HG03039 (cell line): ENCODE data around the gene NIN.

Experiments
- ATAC-seq: cut with Tn5 transposase; IDR thresholded peaks from one replicate; pipeline ENCODE4 v1.9.1; 2021; ENCODE audit warnings: mild to moderate bottlenecking, moderate library complexity; ENCODE audit not compliant: unreplicated experiment

The NIN gene

GRCh38 chr14:50792051-50792477 lies 38.9 kb downstream of the NIN start:
- no peak for ATAC-seq

- no peak for ATAC-seq
These were observed 39.8 kb downstream of the NIN start for GRCh38 chr14:50791201-50791600.

GRCh38 chr14:50790589-50790988 lies 40.4 kb downstream of the NIN start:
- no peak for ATAC-seq

GRCh38 chr14:50786751-50787464 lies 44.1 kb downstream of the NIN start:
- no peak for ATAC-seq

GRCh38 chr14:50785457-50786063 lies 45.4 kb downstream of the NIN start:
- no peak for ATAC-seq

- no peak for ATAC-seq
These were observed 46.1 kb downstream of the NIN start for GRCh38 chr14:50784683-50785456.

- no peak for ATAC-seq
These were observed 47.4 kb downstream of the NIN start for GRCh38 chr14:50783563-50783962.

- no peak for ATAC-seq
These were observed 50.6 kb downstream of the NIN start for GRCh38 chr14:50780393-50780792.

GRCh38 chr14:50778721-50779483 lies 52.1 kb downstream of the NIN start:
- no peak for ATAC-seq

GRCh38 chr14:50776522-50776921 lies 54.4 kb downstream of the NIN start:
- no peak for ATAC-seq

- no peak for ATAC-seq
These were observed 55.6 kb downstream of the NIN start for GRCh38 chr14:50775357-50775756.

- ATAC-seq = no peak
These were observed 56.3 kb downstream of the NIN start for GRCh38 chr14:50774542-50775267.

GRCh38 chr14:50773632-50774541 lies 57.1 kb downstream of the NIN start:
- no peak for ATAC-seq

- ATAC-seq = no peak
These were observed 58.5 kb downstream of the NIN start for GRCh38 chr14:50772412-50772811.

GRCh38 chr14:50770586-50770985 lies 60.4 kb downstream of the NIN start:
- no peak for ATAC-seq

GRCh38 chr14:50769863-50770500 lies 61.0 kb downstream of the NIN start:
- ATAC-seq = no peak

- ATAC-seq = no peak
These were observed 62.3 kb downstream of the NIN start for GRCh38 chr14:50768680-50769079.

- no peak for ATAC-seq
These were observed 64.5 kb downstream of the NIN start for GRCh38 chr14:50766338-50766886.
